WTC11 (cell line): Measurements from ENCODE around the gene ZBTB25. TPM values are rescaled to one million over a fixed set of nuclear protein-coding genes. Genes with fewer than 3 reads are reported as not detected.

ENCODE experiments used
- ATF1 ChIP-seq: sonication (generic); formaldehyde crosslinking; IDR thresholded peaks from 2 replicates; pipeline ENCODE4 v1.8.1; 2023; ENCODE audit warnings: mild to moderate bottlenecking, moderate library complexity, missing genetic modification reagents
- ATF6 ChIP-seq: sonication (generic); formaldehyde crosslinking; IDR thresholded peaks from 2 replicates; pipeline ENCODE4 v1.8.1; 2023; ENCODE audit warnings: mild to moderate bottlenecking, missing genetic modification reagents
- CDX4 ChIP-seq: fragments of 250-450 bp; sonication (Bioruptor Pico); IDR thresholded peaks from 2 replicates; pipeline ENCODE4 v1.9.0; 2021; ENCODE audit warnings: moderate library complexity, mild to moderate bottlenecking, inconsistent platforms, borderline replicate concordance
- FOXP4 ChIP-seq: sonication (generic); formaldehyde crosslinking; IDR thresholded peaks from 2 replicates; pipeline ENCODE4 v1.8.0; 2022; ENCODE audit warnings: mild to moderate bottlenecking, missing genetic modification reagents
- GABPB1 ChIP-seq: sonication (generic); formaldehyde crosslinking; IDR thresholded peaks from 2 replicates; pipeline ENCODE4 v1.8.1; 2023; ENCODE audit warnings: mild to moderate bottlenecking, missing genetic modification reagents
- GTF2I ChIP-seq: fragments of 250-450 bp; sonication (Bioruptor Pico); conservative IDR thresholded peaks from 2 replicates; pipeline ENCODE4 v1.4.0; 2021; ENCODE audit warnings: mild to moderate bottlenecking
- HMGA2 ChIP-seq: fragments of 250-450 bp; sonication (Bioruptor Pico); IDR thresholded peaks from 2 replicates; pipeline ENCODE4 v1.4.0; 2021; ENCODE audit warnings: mild to moderate bottlenecking, moderate library complexity
- NR1H2 ChIP-seq: sonication (generic); formaldehyde crosslinking; IDR thresholded peaks from 2 replicates; pipeline ENCODE4 v1.9.0; 2021; ENCODE audit warnings: mild to moderate bottlenecking, moderate library complexity, missing genetic modification reagents
- STAT6 ChIP-seq: sonication (generic); formaldehyde crosslinking; conservative IDR thresholded peaks from 2 replicates; pipeline ENCODE4 v1.8.1; 2023; ENCODE audit warnings: mild to moderate bottlenecking, low read depth, missing genetic modification reagents, moderate library complexity
- TEAD1 ChIP-seq: sonication (generic); formaldehyde crosslinking; IDR thresholded peaks from 2 replicates; pipeline ENCODE4 v1.8.0; 2022; ENCODE audit warnings: mild to moderate bottlenecking, missing genetic modification reagents
- ZNF317 ChIP-seq: sonication (generic); formaldehyde crosslinking; IDR thresholded peaks from 2 replicates; pipeline ENCODE4 v1.8.1; 2023; ENCODE audit warnings: low read depth, mild to moderate bottlenecking, moderate library complexity, missing genetic modification reagents, borderline replicate concordance
- total RNA-seq: library from RNA; stranded (reverse); gene quantifications from 3 replicates; pipeline ENCODE4 v1.2.3, GENCODE V29; 2021
- TF ChIP-seq, protein P1 (sequence below): sonication (generic); formaldehyde crosslinking; IDR thresholded peaks from 2 replicates; pipeline ENCODE4 v1.8.1; 2022; ENCODE audit warnings: low read depth, missing genetic modification reagents, borderline replicate concordance
- TF ChIP-seq, protein P2 (sequence below): sonication (generic); formaldehyde crosslinking; IDR thresholded peaks from 2 replicates; pipeline ENCODE4 v1.8.0; 2022; ENCODE audit warnings: missing genetic modification reagents

Gene ZBTB25
- total RNA-seq, 1 experiment from 2014 or later = 11.9 TPM

GRCh38 chr14:64506721-64507120 is 3.1 kb upstream of the ZBTB25 start (continued):
- TF ChIP-seq CDX4 (CRISPR knock-in tag) (no peak), NR1H2 (CRISPR knock-in tag) (no peak), TEAD1 (no peak), ATF1 (no peak), FOXP4 (CRISPR knock-in tag) (no peak), STAT6 (CRISPR knock-in tag) (no peak), HMGA2 (CRISPR knock-in tag) (no peak), ATF6 (no peak), ZNF317 (CRISPR knock-in tag) (no peak), GABPB1 (CRISPR knock-in tag) (no peak), GTF2I (CRISPR knock-in tag) (no peak)
- TF ChIP-seq, protein P1, sequence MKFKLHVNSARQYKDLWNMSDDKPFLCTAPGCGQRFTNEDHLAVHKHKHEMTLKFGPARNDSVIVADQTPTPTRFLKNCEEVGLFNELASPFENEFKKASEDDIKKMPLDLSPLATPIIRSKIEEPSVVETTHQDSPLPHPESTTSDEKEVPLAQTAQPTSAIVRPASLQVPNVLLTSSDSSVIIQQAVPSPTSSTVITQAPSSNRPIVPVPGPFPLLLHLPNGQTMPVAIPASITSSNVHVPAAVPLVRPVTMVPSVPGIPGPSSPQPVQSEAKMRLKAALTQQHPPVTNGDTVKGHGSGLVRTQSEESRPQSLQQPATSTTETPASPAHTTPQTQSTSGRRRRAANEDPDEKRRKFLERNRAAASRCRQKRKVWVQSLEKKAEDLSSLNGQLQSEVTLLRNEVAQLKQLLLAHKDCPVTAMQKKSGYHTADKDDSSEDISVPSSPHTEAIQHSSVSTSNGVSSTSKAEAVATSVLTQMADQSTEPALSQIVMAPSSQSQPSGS (CRISPR knock-in tag) = no peak
- TF ChIP-seq, protein P2, sequence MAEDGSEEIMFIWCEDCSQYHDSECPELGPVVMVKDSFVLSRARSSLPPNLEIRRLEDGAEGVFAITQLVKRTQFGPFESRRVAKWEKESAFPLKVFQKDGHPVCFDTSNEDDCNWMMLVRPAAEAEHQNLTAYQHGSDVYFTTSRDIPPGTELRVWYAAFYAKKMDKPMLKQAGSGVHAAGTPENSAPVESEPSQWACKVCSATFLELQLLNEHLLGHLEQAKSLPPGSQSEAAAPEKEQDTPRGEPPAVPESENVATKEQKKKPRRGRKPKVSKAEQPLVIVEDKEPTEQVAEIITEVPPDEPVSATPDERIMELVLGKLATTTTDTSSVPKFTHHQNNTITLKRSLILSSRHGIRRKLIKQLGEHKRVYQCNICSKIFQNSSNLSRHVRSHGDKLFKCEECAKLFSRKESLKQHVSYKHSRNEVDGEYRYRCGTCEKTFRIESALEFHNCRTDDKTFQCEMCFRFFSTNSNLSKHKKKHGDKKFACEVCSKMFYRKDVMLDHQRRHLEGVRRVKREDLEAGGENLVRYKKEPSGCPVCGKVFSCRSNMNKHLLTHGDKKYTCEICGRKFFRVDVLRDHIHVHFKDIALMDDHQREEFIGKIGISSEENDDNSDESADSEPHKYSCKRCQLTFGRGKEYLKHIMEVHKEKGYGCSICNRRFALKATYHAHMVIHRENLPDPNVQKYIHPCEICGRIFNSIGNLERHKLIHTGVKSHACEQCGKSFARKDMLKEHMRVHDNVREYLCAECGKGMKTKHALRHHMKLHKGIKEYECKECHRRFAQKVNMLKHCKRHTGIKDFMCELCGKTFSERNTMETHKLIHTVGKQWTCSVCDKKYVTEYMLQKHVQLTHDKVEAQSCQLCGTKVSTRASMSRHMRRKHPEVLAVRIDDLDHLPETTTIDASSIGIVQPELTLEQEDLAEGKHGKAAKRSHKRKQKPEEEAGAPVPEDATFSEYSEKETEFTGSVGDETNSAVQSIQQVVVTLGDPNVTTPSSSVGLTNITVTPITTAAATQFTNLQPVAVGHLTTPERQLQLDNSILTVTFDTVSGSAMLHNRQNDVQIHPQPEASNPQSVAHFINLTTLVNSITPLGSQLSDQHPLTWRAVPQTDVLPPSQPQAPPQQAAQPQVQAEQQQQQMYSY = no peak
